Kidney glomerular epithelial cell (primary cell): Measurements from ENCODE around the gene CDADC1.
"Not testable (repeated sequence)": the region's sequence is repeated elsewhere in the genome, so short reads cannot be mapped to it uniquely, and the experiment has no call there.

Experiments
- DNase-seq: peaks from one replicate; lab custom pipeline; 2025; lab: John Stamatoyannopoulos, UW

CDADC1 gene

GRCh38 chr13:49315756-49316482, 68.2 kb downstream of the CDADC1 start:
- DNase-seq, result no peak

GRCh38 chr13:49319551-49319950, 71.8 kb downstream of the CDADC1 start:
- peak; percentile 15 for DNase-seq

GRCh38 chr13:49319951-49320350, 72.2 kb downstream of the CDADC1 start:
- DNase-seq, result no peak

GRCh38 chr13:49320975-49321374, 73.2 kb downstream of the CDADC1 start:
- no peak for DNase-seq

- DNase-seq, result no peak
These were observed 75.0 kb downstream of the CDADC1 start for GRCh38 chr13:49322702-49323101.

- DNase-seq, result no peak
These were observed 75.6 kb downstream of the CDADC1 start for GRCh38 chr13:49323344-49323743.

GRCh38 chr13:49326222-49326917, 78.6 kb downstream of the CDADC1 start:
- DNase-seq, result no peak

GRCh38 chr13:49327145-49327544, 79.4 kb downstream of the CDADC1 start:
- not testable (repeated sequence) for DNase-seq

- no peak for DNase-seq
These were observed 82.3 kb downstream of the CDADC1 start for GRCh38 chr13:49329831-49330545.

- DNase-seq, result no peak
These were observed 82.8 kb downstream of the CDADC1 start for GRCh38 chr13:49330546-49330864.

- DNase-seq, result no peak
These were observed 88.9 kb downstream of the CDADC1 start for GRCh38 chr13:49336655-49337054.

- no peak for DNase-seq
These were observed 92.4 kb downstream of the CDADC1 start for GRCh38 chr13:49340161-49340560.

GRCh38 chr13:49341517-49341916, 93.8 kb downstream of the CDADC1 start:
- no peak for DNase-seq

- no peak for DNase-seq
These were observed 94.2 kb downstream of the CDADC1 start for GRCh38 chr13:49341941-49342340.

GRCh38 chr13:49342454-49342853, 94.7 kb downstream of the CDADC1 start:
- no peak for DNase-seq
